Stimulated activated CD8-positive, alpha-beta memory T cell treated with anti-CD3 and anti-CD28 coated beads, Interleukin-4, amount 100 ng/mL, for 48 hours (primary cell): ENCODE results near the gene RNF149.
A peak's percentile ranks its signal among the peaks of the same experiment; 100 is the strongest.
"Not testable (repeated sequence)": the region's sequence is repeated elsewhere in the genome, so short reads cannot be mapped to it uniquely, and the experiment has no call there.

ENCODE experiments used
- DNase-seq: peaks from one replicate; pipeline ENCODE4 v3.0.0-alpha.2; 2020

The RNF149 gene

DNA sequence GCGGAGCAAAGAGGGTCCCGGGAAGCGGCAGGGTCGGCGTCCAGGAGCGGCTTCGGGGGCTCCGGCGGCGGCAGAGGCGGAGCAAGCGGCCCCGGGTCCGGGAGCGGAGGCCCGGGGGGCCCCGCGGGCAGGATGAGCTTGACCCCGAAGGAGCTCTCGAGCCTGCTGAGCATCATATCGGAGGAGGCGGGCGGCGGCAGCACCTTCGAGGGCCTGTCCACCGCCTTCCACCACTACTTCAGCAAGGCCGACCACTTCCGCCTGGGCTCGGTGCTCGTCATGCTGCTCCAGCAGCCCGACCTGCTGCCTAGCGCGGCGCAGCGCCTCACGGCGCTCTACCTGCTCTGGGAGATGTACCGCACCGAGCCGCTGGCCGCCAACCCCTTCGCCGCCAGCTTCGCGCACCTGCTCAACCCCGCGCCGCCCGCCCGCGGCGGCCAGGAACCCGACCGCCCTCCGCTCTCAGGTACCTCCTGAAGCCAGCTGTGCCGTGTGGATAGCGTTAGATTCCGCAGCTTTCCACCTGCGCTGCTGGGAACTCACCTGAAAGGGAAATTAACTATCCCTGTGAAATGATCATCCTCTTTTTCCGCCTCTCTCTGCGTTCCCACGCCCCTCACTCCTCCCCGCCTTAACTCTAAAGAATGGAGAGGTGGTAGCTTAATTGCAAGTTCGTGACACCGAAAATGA, 55.3 kb downstream of the RNF149 start:
- DNase-seq: peak; percentile 75

DNA sequence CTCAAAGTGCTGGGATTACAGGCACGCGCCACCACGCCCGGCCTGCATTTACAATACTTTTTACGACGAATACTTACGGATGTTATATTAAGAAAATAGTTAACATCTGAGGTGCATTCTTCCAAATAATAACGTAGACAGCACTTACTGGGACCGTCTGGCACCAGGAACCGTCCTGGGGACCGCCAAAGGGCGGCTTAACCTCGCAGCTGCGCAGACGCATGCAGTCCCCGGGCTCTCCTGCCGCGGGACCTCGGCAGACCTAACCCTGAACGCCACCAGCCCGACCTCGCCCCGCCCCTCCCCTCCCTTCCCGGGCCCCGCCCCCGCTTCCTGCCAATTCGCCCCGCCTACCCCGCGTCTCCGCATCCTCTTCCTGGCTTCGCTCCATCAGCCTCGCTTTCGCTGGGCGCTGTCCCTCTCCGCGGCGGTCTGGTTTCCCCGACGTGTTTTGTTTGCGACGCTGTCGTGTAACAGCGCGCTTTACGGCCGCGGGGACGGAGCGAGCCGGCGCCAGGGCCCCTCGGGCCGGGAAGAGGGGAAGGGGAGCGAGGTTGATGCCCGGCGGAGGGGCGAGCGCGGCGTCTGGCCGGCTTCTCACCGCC, 56.0 kb downstream of the RNF149 start, which contains the start of gene CNOT11:
TSS of gene CNOT11 (plus strand) at position 479 of the 605 bp plus-strand sequence. CDS start at position 558, 79 bp downstream.
- peak; percentile 99 for DNase-seq

DNA sequence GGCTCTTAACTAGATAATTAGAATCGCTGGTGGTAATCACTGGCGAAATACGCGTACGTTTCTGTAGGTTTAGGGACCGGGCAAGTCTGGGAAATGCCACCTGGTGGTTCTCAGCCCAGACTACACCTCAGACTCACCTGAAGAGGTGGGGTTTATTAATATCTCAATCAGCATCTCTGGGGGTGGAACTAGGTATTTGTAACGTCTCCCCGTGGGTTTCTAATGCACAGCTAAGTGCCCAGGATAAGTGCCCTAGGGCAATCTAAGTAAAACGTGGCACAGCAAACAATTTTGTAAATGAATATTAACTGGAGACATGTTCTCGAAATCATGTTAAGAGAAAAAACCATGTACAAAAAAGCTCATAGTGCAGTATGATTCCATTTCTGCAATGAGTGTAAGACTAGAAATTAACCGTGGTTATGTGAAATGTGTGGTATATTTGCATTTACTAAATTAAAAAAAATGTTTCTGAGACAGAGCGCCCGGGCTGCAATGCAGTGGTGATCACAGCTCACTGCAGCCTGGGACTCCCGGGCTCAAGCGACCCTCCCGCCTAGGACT, 56.6 kb downstream of the RNF149 start:
- DNase-seq: peak; percentile 34

DNA sequence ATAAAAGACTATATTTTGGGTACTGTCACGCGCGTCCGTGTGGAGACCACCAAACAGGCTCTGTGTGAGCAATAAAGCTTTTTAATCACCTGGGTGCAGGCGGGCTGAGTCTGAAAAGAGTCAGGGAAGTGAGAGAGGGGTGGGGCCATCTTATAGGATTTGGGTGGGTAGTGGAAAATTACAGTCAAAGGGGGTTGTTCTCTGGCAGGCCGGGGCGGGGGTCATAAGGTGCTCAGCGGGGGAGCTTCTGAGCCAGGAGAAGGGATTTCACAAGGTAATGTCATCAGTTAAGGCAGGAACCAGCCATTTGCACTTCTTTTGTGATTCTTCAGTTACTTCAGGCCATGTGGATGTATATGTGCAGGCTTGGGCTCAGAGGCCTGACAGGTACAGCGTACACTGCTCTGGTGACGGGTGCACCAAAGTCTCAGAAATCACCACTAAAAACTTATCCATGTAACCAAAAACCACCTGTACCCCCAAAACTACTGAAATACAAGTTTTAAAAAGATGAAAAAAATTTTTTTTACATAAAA, 57.2 kb downstream of the RNF149 start:
- not testable (repeated sequence) for DNase-seq

DNA sequence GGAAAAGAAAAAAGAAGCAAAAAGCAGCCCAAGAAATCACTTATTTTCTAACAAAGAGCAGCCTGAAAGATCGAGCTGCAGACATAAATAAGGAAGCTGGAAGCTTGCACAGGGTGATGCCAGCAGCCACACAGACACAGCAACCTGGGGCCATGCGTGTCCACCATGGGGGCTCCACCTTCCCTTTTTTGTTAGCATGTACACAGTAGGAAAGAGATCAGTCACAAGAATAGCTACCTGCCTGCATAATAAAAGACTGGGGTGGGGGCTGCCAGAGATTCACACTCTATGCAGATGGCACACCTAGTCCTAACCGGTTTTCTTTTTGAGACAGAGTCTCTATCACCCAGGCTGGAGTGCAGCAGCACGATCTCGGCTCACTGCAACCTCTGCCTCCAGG, 58.7 kb downstream of the RNF149 start:
- no peak for DNase-seq

DNA sequence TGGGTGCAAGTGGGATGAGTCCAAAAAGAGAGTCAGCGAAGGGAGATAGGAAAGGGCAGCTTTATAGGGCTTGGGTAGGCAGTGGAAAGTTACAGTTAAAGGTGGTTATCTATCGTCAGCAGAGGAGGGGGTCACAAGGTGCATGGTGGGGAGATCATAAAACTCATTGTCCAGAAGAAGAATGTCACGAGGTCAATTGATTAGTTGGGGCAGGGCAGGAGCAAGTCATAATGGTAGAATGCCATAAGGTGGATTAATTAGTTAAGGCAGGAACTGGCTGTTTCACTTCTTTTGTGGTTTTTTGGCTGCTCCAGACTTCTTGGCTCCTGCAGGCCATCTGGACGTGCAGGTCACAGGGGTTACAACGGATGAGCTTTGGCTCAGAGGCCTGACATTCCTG, 59.7 kb downstream of the RNF149 start:
- DNase-seq: not testable (repeated sequence)

DNA sequence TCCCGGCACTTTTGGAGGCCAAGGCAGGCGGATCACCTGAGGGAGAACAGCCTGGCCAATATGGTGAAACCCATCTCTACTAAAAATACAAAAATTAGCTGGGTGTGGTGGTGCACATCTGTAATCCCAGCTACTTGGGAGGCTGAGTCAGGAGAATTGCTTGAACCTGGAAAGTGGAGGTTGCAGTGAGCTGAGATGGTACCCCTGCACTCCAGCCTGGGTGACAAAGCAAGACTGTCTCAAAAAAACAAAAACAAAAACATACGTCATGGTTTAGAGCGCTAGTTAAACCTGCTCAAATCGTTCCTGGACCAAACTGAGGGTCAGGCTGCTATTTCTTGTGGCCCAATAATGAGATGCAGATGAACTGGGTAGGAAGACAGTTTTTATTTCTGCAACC, 63.0 kb downstream of the RNF149 start:
- DNase-seq: not testable (repeated sequence)

DNA sequence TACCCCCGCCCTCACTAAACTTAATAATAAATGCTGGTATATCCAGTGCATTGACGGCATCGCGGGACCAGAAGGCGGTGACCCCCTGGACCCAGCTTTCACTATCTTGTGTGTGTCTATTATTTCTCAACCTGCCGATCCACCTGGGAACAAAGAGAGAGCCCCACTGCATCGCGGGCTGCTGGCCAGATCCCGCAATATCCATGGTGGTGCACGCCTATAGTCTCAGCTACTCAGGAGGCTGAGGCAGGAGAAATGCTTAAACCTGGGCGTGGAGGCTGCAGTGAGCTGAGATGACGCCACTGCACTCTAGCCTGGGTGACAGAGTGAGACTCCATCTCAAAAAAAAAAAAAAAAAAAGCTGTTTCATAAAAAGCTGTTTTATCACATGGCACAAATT, 63.6 kb downstream of the RNF149 start:
- not testable (repeated sequence) for DNase-seq

DNA sequence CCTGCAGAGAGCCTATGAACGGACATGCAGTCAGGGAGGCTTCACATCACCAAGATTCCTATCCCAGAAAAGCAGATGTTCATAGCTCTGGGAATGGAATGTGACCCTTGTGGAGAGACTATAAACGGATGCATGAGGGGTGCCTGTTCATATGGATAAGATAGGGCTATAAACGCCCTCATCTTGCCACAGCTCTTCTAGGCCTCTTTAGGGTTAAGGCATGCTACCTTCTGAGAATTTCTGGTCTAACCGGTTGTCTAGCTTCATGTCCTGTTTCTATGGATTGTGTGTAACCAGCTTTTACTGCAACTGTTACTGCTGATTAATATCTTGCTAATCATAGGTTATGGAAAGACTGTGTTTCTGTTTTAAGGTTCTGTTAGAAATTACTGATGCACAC, 64.1 kb downstream of the RNF149 start:
- not testable (repeated sequence) for DNase-seq

DNA sequence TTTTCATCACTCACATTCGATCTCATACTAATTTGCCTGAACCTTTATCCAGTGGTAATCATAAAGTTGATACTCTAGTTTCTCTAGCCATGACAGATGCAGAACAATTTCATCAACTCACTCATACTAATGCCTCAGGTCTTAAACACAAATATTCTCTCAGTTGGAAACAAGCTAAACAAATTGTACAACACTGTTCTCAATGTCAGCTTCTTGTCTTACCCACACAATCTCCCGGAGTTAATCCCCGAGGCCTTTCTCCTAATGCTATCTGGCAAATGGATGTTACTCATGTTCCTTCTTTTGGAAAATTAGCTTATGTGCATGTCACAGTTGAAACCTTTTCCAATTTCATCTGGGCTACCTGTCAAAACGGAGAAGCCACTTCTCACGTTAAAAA, 67.3 kb downstream of the RNF149 start:
- no peak for DNase-seq

DNA sequence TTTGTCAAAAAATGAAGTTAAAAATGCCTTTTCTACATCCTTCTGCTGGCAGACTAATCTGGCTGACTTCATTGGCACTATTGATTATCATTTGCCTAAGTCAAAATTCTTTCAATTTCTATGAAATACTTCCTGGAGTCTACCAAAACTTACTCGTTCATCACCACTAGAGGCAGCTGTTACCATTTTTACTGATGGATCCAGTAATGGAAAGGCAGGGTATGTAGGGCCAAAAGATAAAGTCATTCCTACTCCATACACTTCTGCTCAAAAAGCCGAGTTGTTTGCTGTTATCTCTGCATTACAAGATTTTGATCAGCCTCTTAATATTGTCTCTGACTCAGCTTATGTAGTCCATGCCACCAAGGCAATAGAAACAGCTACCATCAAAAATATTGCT, 67.8 kb downstream of the RNF149 start:
- DNase-seq: not testable (repeated sequence)

DNA sequence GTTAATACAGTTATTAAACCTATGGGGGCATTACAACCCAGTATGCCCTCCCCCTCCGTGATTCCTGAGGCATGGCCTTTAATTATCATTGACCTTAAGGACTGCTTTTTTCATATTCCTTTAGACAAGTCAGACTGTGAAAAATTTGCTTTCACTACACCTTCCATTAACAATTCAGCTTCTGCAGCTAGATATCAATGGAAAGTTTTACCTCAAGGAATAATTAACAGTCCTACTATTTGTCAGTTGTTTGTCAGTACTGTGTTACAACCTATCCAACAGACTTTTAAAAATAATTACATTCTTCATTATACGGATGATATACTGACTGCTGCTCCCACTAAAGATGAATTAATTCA, 68.8 kb downstream of the RNF149 start:
- not testable (repeated sequence) for DNase-seq

DNA sequence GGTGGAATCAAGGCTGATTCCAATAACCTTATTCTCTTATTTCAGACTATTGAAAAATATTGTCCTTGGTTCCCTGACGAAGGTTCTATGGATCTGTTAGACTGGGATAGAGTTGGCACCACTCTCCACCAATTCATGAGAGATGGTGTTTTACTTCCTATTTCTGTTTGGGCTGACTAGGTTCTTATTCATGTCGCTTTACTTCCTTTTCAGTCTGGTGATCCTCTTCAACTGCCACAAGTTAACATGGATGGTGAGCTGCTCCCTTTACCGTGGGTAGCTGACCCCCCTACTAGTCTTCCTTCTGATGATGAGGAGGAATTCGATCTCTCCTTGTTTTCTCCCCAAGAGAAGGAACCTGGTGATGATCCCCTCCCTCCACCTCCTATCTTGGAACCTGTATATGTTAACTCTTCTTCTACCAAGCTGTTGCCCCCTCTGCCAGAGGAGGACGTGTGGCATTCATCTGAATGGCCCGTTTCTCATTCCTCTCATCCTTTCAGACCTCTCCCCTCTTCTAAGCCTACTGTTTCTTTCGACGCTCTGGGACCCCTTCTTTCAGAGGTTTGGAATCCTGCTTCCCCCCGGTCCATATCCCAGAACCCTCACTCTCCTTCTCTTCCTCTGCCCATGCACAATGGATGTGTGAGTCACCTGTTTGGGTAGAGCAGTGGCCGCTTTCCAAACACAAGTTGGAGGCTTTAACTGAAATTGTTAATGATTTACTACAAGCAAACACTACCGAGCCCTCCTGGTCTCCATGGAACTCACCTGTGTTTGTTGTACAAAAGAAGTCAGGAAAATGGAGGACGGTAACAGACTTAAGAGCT, 69.4 kb downstream of the RNF149 start:
- no peak for DNase-seq

DNA sequence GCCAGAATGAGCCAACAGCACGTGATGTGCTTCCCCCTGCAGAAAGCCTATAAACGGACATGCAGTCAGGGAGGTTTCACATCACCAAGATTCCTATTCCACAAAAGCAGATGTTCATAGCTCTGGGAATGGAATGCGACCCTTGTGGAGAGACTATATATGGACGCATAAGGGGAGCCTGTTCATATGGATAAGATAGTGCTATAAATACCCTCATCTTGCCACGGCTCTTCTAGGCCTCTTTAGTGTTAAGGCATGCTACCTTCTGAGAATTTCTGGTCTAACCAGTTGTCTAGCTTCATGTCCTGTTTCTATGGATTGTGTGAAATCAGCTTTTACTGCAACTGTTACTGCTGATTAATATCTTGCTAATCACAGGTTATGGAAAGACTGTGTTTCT, 70.6 kb downstream of the RNF149 start:
- DNase-seq: not testable (repeated sequence)

DNA sequence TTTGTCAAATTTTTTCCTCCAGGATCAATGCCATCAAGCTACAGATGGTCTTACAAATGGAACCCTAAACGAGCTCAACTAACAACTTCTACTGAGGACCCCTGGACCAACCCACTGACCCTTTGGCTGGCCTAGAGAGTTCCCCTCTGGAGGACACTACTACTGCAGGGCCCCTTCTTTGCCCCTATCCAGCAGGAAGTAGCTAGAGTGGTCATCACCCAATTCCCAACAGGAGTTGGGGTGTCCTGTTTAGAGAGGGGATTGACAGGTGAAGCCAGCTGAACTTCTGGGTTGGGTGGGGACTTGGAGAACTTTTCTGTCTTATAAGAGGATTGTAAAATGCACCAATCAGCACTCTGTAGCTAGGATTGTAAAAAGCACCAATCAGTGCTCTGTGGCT, 72.5 kb downstream of the RNF149 start:
- DNase-seq: not testable (repeated sequence)

DNA sequence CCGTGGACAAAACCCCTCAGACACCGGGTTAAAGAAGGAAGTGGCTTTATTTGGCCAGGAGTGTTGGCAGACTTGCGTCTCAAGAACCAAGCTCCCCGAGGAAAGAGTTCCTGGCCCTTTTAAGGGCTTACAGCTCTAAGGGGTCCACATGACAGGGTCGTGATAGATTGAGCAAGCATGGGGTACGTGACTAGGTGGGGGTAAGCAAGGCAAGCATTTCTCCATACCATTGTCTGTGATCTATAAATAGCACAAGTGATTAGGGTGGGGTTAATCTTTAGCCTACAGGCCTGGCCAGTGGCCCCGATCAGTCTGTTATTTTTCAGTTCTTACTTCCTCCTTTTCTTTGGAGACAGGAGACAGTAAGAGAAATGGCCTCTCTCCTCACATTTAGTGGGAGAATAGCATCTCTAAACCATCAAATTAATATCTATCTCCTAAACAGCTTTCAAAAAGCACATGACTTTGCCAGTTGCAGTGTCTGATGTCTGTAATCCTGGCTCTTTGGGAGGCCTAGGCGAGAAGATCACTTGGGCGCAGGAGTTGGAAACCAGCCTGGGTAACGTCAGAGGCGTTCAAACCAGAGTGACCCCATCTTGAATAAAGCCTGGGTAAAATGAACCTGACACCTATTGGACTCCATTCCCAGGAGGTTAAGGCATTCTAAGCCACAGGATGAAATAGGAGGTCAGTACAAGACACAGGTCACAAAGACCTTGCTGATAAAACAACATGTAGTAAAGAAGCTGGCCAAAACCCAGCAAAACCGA, 74.1 kb downstream of the RNF149 start:
- no peak for DNase-seq

DNA sequence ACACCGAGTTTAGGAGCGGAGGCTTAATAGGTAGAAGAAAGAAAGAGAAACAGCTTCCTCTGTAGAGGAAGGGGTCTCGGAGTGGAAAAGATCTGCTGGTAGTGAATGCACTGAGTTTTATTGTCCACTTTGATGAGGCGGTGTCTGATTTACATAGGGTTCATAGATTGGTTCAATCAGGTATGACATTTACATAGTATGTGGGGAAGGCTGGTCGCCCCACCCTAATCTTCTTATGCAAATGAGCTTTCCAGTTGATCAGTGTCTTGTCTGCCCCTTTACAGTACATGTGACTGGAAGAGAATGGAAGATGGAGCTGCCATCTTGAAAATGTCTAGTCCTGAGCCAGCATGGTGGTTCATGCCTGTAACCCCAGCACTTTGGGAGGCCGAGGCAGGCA, 75.7 kb downstream of the RNF149 start:
- no peak for DNase-seq

DNA sequence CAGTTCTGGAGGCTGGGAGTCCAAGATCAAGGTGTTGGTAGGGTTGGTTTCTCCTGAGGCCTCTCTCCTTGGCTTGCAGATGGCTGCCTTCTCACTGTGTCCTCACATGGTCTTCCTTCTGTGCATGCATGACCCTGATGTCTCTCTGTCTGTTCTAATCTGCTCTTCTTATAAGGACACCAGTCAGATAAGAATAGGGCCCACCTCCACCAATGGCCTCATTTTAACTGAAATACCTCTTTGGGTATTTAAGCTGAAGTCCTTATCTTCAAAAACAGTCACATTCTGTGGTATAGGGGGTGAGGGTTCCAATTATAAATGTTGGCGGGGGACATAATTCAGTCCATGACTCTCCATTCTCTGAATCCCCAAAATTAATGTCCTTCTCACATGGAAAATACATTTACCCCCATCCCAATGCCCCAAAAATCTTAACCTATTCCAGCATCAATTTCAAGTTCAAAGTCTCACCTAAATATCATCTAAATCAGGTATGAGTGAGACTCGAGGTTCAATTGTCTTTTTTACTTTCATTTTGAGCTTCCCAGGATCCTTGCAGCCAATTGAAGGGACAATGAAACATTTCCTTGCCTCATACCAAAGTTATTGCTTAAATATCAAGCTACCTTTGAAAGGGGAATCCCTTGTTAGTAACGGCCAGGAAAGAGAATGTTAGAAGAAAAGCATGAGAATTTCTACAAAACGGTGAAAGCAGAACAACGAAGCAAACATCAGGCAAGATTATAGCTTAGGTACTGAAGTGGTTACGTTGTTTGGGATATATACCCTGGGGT, 76.4 kb downstream of the RNF149 start:
- no peak for DNase-seq

DNA sequence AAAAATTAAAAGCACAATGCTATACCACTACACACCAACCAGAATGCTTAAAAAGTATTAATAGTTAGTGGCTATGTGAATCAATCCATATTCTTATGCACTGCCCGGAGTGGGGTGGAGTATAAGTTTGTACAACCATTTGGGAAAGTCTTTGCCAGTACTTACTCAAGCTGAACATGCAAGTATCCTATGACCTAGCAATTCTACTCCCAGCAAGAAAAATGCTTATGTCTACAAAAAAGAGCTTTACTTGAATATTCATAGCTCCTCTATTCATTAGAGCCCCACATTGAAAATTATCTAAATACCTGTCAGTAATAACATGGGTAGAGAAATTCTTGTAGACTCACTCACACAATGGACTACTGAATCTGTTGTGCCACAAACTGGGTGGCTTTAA, 77.3 kb downstream of the RNF149 start:
- DNase-seq: no peak

DNA sequence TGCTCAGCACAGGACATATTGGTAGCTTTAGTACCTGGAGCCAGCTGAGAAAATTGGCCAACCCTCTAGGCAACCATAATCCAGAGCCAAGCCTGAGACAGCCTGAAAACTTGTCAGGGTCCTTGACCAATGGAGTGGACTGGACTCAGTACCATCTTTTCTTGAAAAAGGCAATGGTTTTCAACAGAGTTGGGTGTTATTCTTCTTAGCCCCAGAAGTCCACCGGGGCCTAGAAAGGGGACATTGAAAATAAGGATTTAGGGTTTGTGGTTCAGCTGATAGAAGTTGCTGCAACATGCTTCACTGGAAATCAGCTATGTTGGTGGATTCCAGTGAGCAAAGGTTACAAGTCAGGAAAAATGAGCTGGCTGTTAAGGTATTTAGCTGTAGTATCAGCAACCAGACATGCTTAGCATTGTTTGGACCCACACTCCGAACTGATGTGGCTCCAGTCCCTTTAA, 77.9 kb downstream of the RNF149 start:
- no peak for DNase-seq
